Esophagus (tissue), 2 donors: ENCODE measurements around the gene TRIM24. TPM values are rescaled to one million over a fixed set of nuclear protein-coding genes. Genes with fewer than 3 reads are reported as not detected.

ENCODE experiments used
- H3K27ac ChIP-seq, 2 donors: one replicate each; pipeline ENCODE4 v1.5.1; 2013; ENCODE audit warnings: low read depth in 2 of 2, mild to moderate bottlenecking in 2 of 2, inconsistent platforms in 1 of 2, low read length in 1 of 2, moderate library complexity in 1 of 2
- H3K27me3 ChIP-seq, 2 donors: one replicate each; pipeline ENCODE4 v1.6.1; 2013; ENCODE audit warnings: low read length in 2 of 2, control low read depth in 1 of 2, mild to moderate bottlenecking in 1 of 2; ENCODE audit not compliant: insufficient read depth in 2 of 2, control insufficient read depth in 1 of 2
- H3K36me3 ChIP-seq, 2 donors: one replicate each; pipeline ENCODE4 v1.6.1; 2013; ENCODE audit warnings: low read length in 1 of 2; ENCODE audit not compliant: control insufficient read depth in 2 of 2, insufficient read depth in 2 of 2
- H3K4me1 ChIP-seq, 2 donors: one replicate each; pipeline ENCODE4 v1.6.1; 2013; ENCODE audit warnings: low read length in 1 of 2; ENCODE audit not compliant: control insufficient read depth in 2 of 2, insufficient read depth in 2 of 2
- H3K4me3 ChIP-seq, 2 donors: one replicate each; pipeline ENCODE4 v1.5.1; 2013; ENCODE audit warnings: low read length in 2 of 2, mild to moderate bottlenecking in 2 of 2, low read depth in 1 of 2, moderate library complexity in 1 of 2
- H3K9me3 ChIP-seq, 2 donors: one replicate each; pipeline ENCODE4 v1.6.1; 2013; ENCODE audit warnings: mild to moderate bottlenecking in 2 of 2, low read depth in 1 of 2, low read length in 1 of 2, moderate library complexity in 1 of 2; ENCODE audit not compliant: control insufficient read depth in 2 of 2, insufficient read depth in 1 of 2
- WGBS, 2 donors: extraction: QIAGEN DNeasy Blood & Tissue Kit; methylation state at CpG; one replicate each; pipeline ENCODE4 v1.1.7; 2013; 5-methylcytosine and 5-hydroxymethylcytosine counted together
- polyA plus RNA-seq, 2 donors: library from polyadenylated mRNA; stranded (reverse); fragments of 200-250 nt; gene quantifications; one replicate each; pipeline ENCODE4 v1.2.3, GENCODE V29; 2013
- donor health status: healthy with polysubstance abuse.
- donor health status: Bipolar disorder and iron deficiency.

TRIM24 gene
- polyA plus RNA-seq, 2 donors: 7.8 TPM

GRCh38 chr7:138618933-138619332 is 158.9 kb downstream of the TRIM24 start:
- Histone ChIP-seq H3K27ac (no peak overlapping the region), H3K4me3 (no peak overlapping the region), H3K27me3 (no peaks in the 10 kb centered on the region), H3K36me3 (no peaks in the 10 kb centered on the region), H3K4me1 (no peaks in the 10 kb centered on the region), H3K9me3 (no peaks in the 10 kb centered on the region)

GRCh38 chr7:138622841-138623240 is 162.8 kb downstream of the TRIM24 start:
- no peaks in the 10 kb centered on the region for H3K9me3 ChIP-seq
- WGBS, 2 donors: 95% methylated on average over 1 of the region's 1 CpG

GRCh38 chr7:138625084-138625848 is 165.2 kb downstream of the TRIM24 start:
- no peak overlapping the region for H3K4me3 ChIP-seq
- H3K36me3 ChIP-seq: no peaks in the 10 kb centered on the region
- H3K27me3 ChIP-seq: no peaks in the 10 kb centered on the region
- H3K4me1 ChIP-seq: no peaks in the 10 kb centered on the region
- no peak overlapping the region for H3K27ac ChIP-seq
- WGBS, 2 donors: 23 to 24% methylated on average over 3 of the region's 3 CpGs
- H3K9me3 ChIP-seq: no peaks in the 10 kb centered on the region

More at GRCh38 chr7:138622841-138623240, 162.8 kb downstream of the TRIM24 start:
- H3K4me3 ChIP-seq: no peak overlapping the region
- H3K27ac ChIP-seq: no peak overlapping the region
- H3K36me3 ChIP-seq: no peaks in the 10 kb centered on the region
- H3K27me3 ChIP-seq: no peaks in the 10 kb centered on the region
- no peaks in the 10 kb centered on the region for H3K4me1 ChIP-seq

- Histone ChIP-seq H3K36me3 (no peaks in the 10 kb centered on the region), H3K27ac (no peak overlapping the region), H3K4me3 (no peak overlapping the region), H3K4me1 (no peaks in the 10 kb centered on the region), H3K9me3 (no peaks in the 10 kb centered on the region), H3K27me3 (no peaks in the 10 kb centered on the region)
- 44 to 49% methylated on average over 5 of the region's 5 CpGs for WGBS, 2 donors
These were observed 165.8 kb downstream of the TRIM24 start for GRCh38 chr7:138625849-138626230.

GRCh38 chr7:138626846-138627245 is 166.8 kb downstream of the TRIM24 start:
- H3K27me3 ChIP-seq: no peaks in the 10 kb centered on the region
- H3K27ac ChIP-seq: no peak overlapping the region
- 52 to 53% methylated on average over 2 of the region's 2 CpGs for WGBS, 2 donors
- no peaks in the 10 kb centered on the region for H3K9me3 ChIP-seq
- no peaks in the 10 kb centered on the region for H3K36me3 ChIP-seq
- H3K4me1 ChIP-seq: no peaks in the 10 kb centered on the region
- H3K4me3 ChIP-seq: no peak overlapping the region

GRCh38 chr7:138627361-138627760 is 167.3 kb downstream of the TRIM24 start:
- Histone ChIP-seq H3K36me3 (no peaks in the 10 kb centered on the region), H3K27ac (no peak overlapping the region), H3K27me3 (no peaks in the 10 kb centered on the region), H3K9me3 (no peaks in the 10 kb centered on the region), H3K4me1 (no peaks in the 10 kb centered on the region), H3K4me3 (no peak overlapping the region)
- WGBS, 2 donors: 70 to 81% methylated on average over 6 of the region's 6 CpGs

- Histone ChIP-seq H3K27me3 (no peaks in the 10 kb centered on the region), H3K4me3 (no peak overlapping the region)
- 90% methylated on average over 8 of the region's 8 CpGs for WGBS, 2 donors
These were observed 170.1 kb downstream of the TRIM24 start for GRCh38 chr7:138630059-138630610.

GRCh38 chr7:138632384-138632783 is 172.3 kb downstream of the TRIM24 start:
- Histone ChIP-seq H3K4me3 (no peak overlapping the region), H3K36me3 (no peaks in the 10 kb centered on the region), H3K4me1 (no peaks in the 10 kb centered on the region), H3K27ac (no peak overlapping the region), H3K27me3 (no peaks in the 10 kb centered on the region), H3K9me3 (no peaks in the 10 kb centered on the region)
- WGBS, 2 donors: 79 to 88% methylated on average over 2 of the region's 2 CpGs

More at GRCh38 chr7:138630059-138630610, 170.1 kb downstream of the TRIM24 start:
- H3K4me1 ChIP-seq: no peaks in the 10 kb centered on the region
- H3K27ac ChIP-seq: no peak overlapping the region
- no peaks in the 10 kb centered on the region for H3K36me3 ChIP-seq
- H3K9me3 ChIP-seq: no peaks in the 10 kb centered on the region

GRCh38 chr7:138632826-138633602 is 173.0 kb downstream of the TRIM24 start:
- H3K9me3 ChIP-seq: no peaks in the 10 kb centered on the region
- 54 to 59% methylated on average over 12 of the region's 12 CpGs for WGBS, 2 donors
- no peaks in the 10 kb centered on the region for H3K36me3 ChIP-seq
- H3K4me1 ChIP-seq: no peaks in the 10 kb centered on the region
- no peak overlapping the region for H3K27ac ChIP-seq
- H3K4me3 ChIP-seq: no peak overlapping the region
- no peaks in the 10 kb centered on the region for H3K27me3 ChIP-seq
